HepG2 (cell line): ENCODE results near the gene NBEAL2. TPM values are rescaled to one million over a fixed set of nuclear protein-coding genes. Genes with fewer than 3 reads are reported as not detected.

Experiments
- ATAC-seq: fragments of 200-7000 bp; cut with Tn5 transposase; 3 replicates; pipeline ENCODE4 v1.9.1; 2020; ENCODE audit warnings: mild to moderate bottlenecking, moderate library complexity
- BruUV-seq: library from RNA; stranded (reverse); fragments of 400-500 nt; replicated peaks from 2 replicates; lab custom pipeline; 2021; lab: Mats Ljungman, UMichigan
- CTCF ChIA-PET: fragments of 300-600 bp; formaldehyde crosslinking; extraction: SDS; loops from one replicate; lab custom pipeline; 2021; ENCODE audit warnings: low total read pairs, inconsistent platforms, low intra/inter-chr PET ratio; lab: Yijun Ruan, JAX
- POLR2A ChIA-PET: fragments of 350-600 bp; sonication (Branson Sonifier 250); formaldehyde crosslinking; loops from one replicate; lab custom pipeline; 2020; ENCODE audit warnings: antibody characterized with exemption, inconsistent platforms; lab: Yijun Ruan, JAX
- DNase-seq: peaks from one replicate; pipeline ENCODE4 v3.0.0-alpha.2; 2015; ENCODE audit warnings: low spot score
- FAIRE-seq: peaks from 3 replicates; lab custom pipeline; 2011; peaks lifted over from hg19 to GRCh38; lab: Jason Lieb, UNC
- H2AFZ ChIP-seq: one replicate; pipeline ENCODE4 v1.6.1; 2011; ENCODE audit warnings: low read length, inconsistent platforms
- H3K27ac ChIP-seq: fragments of 300-600 bp; 3 replicates; pipeline ENCODE4 v1.8.0; 2011; ENCODE audit warnings: mixed run types, mild to moderate bottlenecking, mixed read lengths, low read length, inconsistent platforms; ENCODE audit not compliant: insufficient read depth; ENCODE audit errors: extremely low read length
- H3K27me3 ChIP-seq, 2 experiments: fragments of 200-600 bp in 1 of 2; 2 replicates in 1 of 2; 3 replicates in 1 of 2; pipeline versions ENCODE4 v1.6.0 to v1.8.0; 2011; ENCODE audit warnings: low read length in 2 of 2, mild to moderate bottlenecking in 2 of 2, moderate library complexity in 2 of 2, inconsistent platforms in 1 of 2; ENCODE audit not compliant: insufficient read depth in 2 of 2, control insufficient read depth in 1 of 2
- H3K36me3 ChIP-seq, 2 experiments: fragments of 200-600 bp in 1 of 2; replicated peaks in 1 of 2; 2 replicates in 1 of 2; 3 replicates in 1 of 2; pipeline versions ENCODE4 v1.5.1 to v1.8.0; 2011; ENCODE audit warnings: low read length in 2 of 2, inconsistent platforms in 1 of 2; ENCODE audit not compliant: insufficient read depth in 2 of 2, control insufficient read depth in 1 of 2
- H3K4me1 ChIP-seq: 2 replicates; pipeline ENCODE4 v1.5.1; 2012; ENCODE audit warnings: low read length, inconsistent platforms; ENCODE audit not compliant: insufficient read depth
- H3K4me2 ChIP-seq: 2 replicates; pipeline ENCODE4 v1.6.0; 2011; ENCODE audit warnings: low read depth, low read length, inconsistent platforms
- H3K4me3 ChIP-seq, 3 experiments: fragments of 200-600 bp in 1 of 3; sonication (generic), shearing (Covaris generic) in 1 of 3; replicated peaks in 1 of 3; 2 replicates each; pipeline ENCODE4 v1.5.1; 2011 to 2016; ENCODE audit warnings: low read length in 3 of 3, inconsistent platforms in 2 of 3, low read depth in 2 of 3, mild to moderate bottlenecking in 2 of 3, control low read depth in 1 of 3, mixed read lengths in 1 of 3; ENCODE audit not compliant: insufficient read depth in 1 of 3
- H3K79me2 ChIP-seq: one replicate; pipeline ENCODE4 v1.6.1; 2011; ENCODE audit warnings: low read length, inconsistent platforms; ENCODE audit not compliant: insufficient read depth
- H3K9ac ChIP-seq: 2 replicates; pipeline ENCODE4 v1.6.0; 2011; ENCODE audit warnings: mild to moderate bottlenecking, low read depth, low read length, inconsistent platforms; ENCODE audit not compliant: insufficient read depth
- H3K9me3 ChIP-seq: 2 replicates; pipeline ENCODE4 v1.5.1; 2012; ENCODE audit warnings: mild to moderate bottlenecking, low read length
- H4K20me1 ChIP-seq: 2 replicates; pipeline ENCODE4 v1.6.0; 2011; ENCODE audit warnings: inconsistent platforms, mild to moderate bottlenecking, low read length, moderate library complexity; ENCODE audit not compliant: insufficient read depth
- ZNF263 ChIP-seq: sonication (generic); formaldehyde crosslinking; IDR thresholded peaks from 2 replicates; pipeline ENCODE4 v1.4.0; 2020; ENCODE audit warnings: missing genetic modification reagents
- WGBS: methylation state at CpG from one replicate; pipeline ENCODE4 v1.1.6; 2017; ENCODE audit warnings: low lambda C conversion rate; 5-methylcytosine and 5-hydroxymethylcytosine counted together
- in situ Hi-C: cut with HindIII; loops from 2 replicates; pipeline ENCODE4 v1.10.0; 2017; ENCODE audit warnings: low pct_unique_long_range_greater_than_20kb; ENCODE audit not compliant: extremely low pct_ligation_motif_present
- intact Hi-C: fragments of 100-400 bp; cut with micrococcal nuclease; formaldehyde crosslinking; loops from one replicate; pipeline ENCODE4 v1.10.0; 2022; ENCODE audit not compliant: unreplicated experiment
- polyA plus RNA-seq, 8 experiments: library from polyadenylated mRNA; depleted of rRNA in 3 of 8; stranded (reverse) in 7 of 8; unstranded in 1 of 8; fragments of >200 nt; fragmentation: Illumina TruSeq in 4 of 8; extraction: Trizol in 4 of 8; gene quantifications; 2 replicates each; pipeline versions ENCODE4 v1.2.1 to v1.2.3, GENCODE V29; 2011 to 2016; ENCODE audit warnings: low read depth in 4 of 8, missing spikeins in 1 of 8, mixed read lengths in 1 of 8; ENCODE audit not compliant: insufficient read depth in 1 of 8
- total RNA-seq, 5 experiments: library from RNA; depleted of rRNA; stranded (reverse); fragments of >200 nt; fragmentation: Illumina TruSeq; extraction: Trizol; gene quantifications; 2 replicates each; pipeline ENCODE4 v1.2.3, GENCODE V29; 2016; ENCODE audit warnings: low read depth in 1 of 5
- TF ChIP-seq, protein P1 (sequence below): sonication (generic); formaldehyde crosslinking; IDR thresholded peaks from 2 replicates; pipeline ENCODE4 v1.8.1; 2023; ENCODE audit warnings: mild to moderate bottlenecking, missing genetic modification reagents
- TF ChIP-seq, protein P2 (sequence below): sonication (generic); formaldehyde crosslinking; IDR thresholded peaks from 2 replicates; pipeline ENCODE4 v1.5.0; 2020; ENCODE audit warnings: missing genetic modification reagents, mild to moderate bottlenecking, borderline replicate concordance

NBEAL2 gene
- total and polyA plus RNA-seq, 2 of the 13 experiments (the other 11 are each of a cell fraction or from before 2014, with no cell fraction given), result 9.7 to 12.4 TPM

GRCh38 chr3:47009225-47010110, 30.0 kb downstream of the NBEAL2 start:
- ChIA-PET CTCF (no interaction called here), POLR2A (no interaction called here)
- Histone ChIP-seq H3K4me1 (no peaks in the 10 kb centered on the region), H3K27me3 (no peaks in the 10 kb centered on the region), H3K4me2 (no peak overlapping the region), H3K27ac (no peak overlapping the region), H3K36me3 (peaks cover 3 to 22% of the 10 kb centered on the region in 2 experiments), H3K9ac (no peak overlapping the region), H3K79me2 (no peaks in the 10 kb centered on the region), H3K4me3 (no peak overlapping the region), H3K9me3 (no peaks in the 10 kb centered on the region), H4K20me1 (no peaks in the 10 kb centered on the region), H2AFZ (no peak overlapping the region)
- in situ Hi-C loops (no loop called here), intact Hi-C loops (loop anchor here (10.0 kb wide), 1 partner anchor 55 kb away; no protein-coding TSS in a partner anchor)
- 97% methylated on average over 52 of the region's 85 CpGs for WGBS
- ATAC-seq (no peak), DNase-seq (no peak), FAIRE-seq (no peak)
- TF ChIP-seq, protein P1, sequence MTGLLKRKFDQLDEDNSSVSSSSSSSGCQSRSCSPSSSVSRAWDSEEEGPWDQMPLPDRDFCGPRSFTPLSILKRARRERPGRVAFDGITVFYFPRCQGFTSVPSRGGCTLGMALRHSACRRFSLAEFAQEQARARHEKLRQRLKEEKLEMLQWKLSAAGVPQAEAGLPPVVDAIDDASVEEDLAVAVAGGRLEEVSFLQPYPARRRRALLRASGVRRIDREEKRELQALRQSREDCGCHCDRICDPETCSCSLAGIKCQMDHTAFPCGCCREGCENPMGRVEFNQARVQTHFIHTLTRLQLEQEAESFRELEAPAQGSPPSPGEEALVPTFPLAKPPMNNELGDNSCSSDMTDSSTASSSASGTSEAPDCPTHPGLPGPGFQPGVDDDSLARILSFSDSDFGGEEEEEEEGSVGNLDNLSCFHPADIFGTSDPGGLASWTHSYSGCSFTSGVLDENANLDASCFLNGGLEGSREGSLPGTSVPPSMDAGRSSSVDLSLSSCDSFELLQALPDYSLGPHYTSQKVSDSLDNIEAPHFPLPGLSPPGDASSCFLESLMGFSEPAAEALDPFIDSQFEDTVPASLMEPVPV (CRISPR knock-in tag), result no peak
- TF ChIP-seq, protein P2, sequence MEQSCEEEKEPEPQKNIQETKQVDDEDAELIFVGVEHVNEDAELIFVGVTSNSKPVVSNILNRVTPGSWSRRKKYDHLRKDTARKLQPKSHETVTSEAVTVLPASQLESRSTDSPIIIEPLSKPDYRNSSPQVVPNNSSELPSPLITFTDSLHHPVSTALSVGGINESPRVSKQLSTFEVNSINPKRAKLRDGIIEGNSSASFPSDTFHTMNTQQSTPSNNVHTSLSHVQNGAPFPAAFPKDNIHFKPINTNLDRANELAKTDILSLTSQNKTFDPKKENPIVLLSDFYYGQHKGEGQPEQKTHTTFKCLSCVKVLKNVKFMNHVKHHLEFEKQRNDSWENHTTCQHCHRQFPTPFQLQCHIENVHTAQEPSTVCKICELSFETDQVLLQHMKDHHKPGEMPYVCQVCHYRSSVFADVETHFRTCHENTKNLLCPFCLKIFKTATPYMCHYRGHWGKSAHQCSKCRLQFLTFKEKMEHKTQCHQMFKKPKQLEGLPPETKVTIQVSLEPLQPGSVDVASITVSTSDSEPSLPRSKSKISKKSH (CRISPR knock-in tag), result no peak
- no peak for TF ChIP-seq ZNF263 (CRISPR knock-in tag)
- no TSS peak for BruUV-seq
